ENCODE results near the gene EXOSC2.
A peak's percentile ranks its signal among the peaks of the same experiment; 100 is the strongest.

EXOSC2 gene

DNA sequence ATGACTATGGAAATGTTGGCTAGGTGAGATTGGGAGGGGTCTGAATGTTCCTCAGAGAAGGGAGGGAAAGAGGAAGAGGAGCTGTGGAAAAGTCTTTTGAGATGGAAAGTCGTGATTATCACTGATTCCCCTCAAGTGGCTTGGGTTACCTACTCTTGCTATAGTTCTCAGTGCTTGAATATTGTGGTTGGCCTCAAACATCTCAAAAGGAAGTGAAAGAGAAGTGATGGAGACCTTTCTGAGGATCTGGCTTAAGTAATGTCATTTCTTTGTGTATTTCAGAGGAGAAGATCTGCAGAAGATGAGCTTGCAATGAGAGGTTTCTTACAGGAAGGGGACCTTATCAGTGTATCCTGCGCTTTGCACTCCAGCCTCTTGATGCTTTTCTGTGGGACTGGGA lies 5.5 kb downstream of the EXOSC2 start:
- no peak for DNase-seq

DNA sequence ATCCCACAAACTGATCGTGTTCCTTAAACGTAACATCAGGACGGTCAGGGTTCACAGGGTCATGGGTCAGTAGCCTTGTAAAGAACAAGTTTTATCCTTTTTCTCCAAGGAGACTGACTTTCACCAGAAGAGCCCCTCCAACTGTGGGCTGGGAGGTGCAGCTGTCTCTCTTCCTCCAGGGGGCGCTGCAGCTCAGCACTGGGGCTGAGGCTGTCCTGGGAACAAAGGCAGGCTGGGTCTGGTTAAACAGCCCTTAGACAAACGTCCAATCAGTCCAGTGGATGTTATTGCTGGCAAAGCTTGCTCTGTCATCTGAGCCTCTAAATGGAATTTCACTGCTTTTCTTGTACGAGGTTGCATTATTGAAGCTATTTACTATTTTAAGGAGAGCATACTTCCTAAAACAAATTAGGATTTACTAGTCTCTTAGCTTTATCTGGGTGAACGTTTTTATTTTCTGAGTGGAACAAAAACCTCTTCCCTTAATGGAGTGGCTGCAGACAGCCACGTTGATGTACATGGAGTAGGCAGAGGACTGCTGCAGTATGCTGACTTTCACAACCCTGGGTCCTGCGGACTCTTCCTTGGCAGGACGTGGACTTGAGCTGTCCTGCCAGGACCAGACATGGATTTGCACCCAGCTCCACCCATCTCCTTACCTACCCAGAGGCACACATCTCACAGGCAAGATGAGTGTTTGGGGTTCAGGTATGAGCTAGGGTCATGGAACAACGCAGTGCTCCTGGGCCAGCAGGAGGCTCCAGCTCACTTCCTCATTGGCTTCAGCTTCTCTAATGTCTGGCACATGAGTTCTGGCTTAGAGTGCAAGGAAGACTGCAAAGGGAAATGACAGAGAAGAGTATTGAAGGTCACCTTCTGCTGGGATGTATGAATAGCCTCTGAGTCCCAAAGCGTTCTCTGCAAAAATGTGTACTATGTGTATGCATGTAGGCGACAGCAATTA lies 7.8 kb downstream of the EXOSC2 start:
- peak; percentile 48 for DNase-seq

- DNase-seq, result no peak
These were observed 9.9 kb downstream of the EXOSC2 start for GRCh38 chr9:130703501-130703900.

DNA sequence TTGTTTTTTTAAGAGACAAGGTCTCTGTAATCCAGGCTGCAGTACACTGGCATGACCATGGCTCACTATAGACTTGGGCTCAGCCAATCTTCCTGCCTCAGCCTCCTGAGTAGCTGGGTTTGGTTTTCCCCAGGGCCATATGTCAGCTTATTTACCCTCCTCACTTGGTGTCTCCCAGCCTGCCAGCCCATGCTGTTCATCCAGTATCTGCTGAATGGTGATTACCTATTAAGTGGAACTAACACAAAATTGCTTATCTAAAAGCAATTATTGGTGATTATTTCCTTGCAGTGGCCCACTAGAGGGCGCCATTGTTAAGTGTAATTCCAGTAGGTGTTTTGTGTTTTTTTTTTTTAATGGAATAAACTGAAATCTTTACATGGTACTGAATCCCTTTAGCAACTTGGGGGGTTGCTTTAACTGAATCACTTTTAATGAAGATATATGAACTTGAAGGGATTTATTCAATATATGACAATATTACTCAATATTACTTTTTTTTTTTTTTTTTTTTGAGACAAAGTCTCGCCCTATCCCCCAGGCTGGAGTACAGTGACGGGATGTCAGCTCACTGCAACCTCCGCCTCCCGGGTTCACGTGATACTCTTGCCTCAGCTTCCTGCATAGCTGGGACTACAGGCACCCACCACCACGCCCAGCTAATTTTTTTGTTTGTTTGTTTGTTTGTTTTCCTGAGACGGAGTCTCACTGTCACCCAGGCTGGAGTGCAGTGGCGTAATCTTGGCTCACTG lies 13.8 kb downstream of the EXOSC2 start:
- peak; percentile 36 for DNase-seq

DNA sequence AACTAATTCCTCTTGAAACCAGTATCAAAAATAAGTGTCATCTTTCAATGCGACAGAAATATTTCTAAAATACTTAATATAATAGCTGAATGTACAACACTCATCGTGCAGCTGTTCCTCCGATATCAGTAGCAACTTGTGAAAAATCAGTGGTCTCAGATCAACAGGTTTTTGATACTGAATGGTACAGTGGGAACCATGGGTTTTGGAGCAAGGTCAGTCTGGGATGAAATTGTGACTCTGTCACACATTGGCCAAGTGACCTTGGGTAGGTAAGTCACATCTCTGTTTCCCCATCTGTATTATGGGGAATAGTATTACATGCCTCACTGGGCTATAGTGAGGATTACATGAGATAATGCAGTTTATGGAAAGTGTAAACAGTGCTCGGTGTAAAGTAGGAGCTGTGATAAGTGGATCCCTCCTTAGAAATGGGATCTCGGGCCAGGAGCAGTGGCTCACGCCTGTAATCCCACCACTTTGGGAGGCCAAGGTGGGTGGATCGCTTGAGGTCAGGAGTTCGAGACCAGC lies 17.3 kb downstream of the EXOSC2 start:
- DNase-seq, result no peak

DNA sequence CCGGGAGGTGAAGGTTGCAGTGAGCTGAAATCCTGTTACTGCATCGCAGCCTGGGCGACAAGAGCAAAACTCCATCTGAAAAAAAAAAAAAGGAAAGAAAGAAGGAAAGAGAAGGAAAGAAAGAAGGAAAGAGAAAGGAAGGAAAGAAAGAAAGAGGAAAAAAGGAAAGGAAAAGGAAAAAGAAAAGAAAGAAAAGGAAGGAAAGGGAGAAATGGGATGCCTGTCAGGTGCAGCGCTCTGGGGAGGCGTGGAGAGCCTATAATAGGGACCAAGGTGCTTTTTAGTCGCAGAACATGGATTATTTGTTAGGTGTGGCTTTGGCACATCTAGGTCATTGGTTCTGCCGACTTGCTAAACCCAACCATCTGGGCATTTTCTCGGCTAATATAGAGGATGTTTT lies 17.9 kb downstream of the EXOSC2 start:
- DNase-seq, result no peak

DNA sequence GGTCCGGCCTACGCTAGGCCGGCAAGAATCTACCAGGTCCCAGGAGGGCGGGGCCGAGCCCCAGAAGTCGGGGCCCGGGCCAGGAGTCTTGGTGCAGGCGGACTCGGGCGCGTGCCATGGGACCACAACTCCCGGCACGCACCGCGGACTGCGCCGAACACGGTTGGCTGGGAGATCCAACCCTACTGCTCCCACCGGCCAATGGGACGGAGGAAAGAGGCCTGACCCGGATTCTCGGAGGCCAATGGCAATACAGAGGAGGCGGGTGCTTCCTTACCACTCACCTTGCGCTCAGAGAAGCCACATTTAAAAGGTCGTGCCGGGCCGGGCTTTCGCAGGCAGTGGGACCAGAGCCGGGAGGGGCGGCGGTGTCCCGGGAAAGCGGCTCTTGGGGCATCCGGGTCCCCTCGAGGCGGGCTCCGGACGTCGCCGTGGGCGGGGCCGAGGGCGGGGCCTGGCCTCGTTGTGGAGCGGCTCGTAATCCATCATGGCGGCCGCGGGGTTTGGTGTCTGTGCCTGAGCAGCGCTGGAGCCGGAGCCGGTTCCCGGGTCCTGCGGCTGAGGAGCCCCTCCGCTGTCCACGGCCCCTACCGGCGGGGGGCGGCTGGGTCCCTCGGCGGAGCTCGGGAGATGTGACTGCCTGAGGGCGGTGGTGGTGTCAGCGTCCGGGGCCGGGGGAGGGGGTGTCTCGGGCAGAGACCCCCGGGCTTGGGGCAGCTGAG lies 19.1 kb downstream of the EXOSC2 start:
- DNase-seq, result peak; percentile 92

DNA sequence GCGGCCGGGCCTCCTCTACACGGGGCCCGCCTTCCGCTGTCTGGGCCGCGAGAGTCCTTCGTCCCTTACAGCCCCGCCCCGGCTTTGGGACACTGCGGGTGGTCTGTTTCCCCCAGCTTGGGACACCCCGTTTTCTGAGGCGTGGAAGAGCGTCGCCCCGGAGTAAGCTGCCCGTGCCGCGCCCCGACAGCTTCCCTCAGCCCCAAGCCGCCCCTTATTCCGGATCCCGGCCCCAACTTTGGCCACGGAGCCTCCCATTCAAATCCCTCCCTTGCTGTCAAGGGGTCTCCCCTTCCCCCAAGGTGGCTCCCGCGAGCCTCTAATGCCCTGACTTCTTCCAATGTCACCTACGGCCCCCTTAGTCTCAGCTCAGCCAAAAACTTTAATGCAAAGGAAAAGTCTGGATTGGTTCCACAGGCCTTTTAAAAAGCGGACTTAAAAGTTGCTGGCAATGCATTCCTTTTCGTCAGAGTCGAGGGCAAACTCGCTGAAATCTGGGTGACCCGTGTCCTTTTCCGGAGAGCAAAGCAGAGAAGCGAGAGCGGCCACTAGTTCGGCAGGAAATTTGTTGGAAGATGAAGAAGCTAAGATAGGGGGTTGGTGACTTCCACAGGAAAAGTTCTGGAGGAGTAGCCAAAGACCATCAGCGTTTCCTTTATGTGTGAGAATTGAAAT lies 19.8 kb downstream of the EXOSC2 start:
- no peak for DNase-seq

DNA sequence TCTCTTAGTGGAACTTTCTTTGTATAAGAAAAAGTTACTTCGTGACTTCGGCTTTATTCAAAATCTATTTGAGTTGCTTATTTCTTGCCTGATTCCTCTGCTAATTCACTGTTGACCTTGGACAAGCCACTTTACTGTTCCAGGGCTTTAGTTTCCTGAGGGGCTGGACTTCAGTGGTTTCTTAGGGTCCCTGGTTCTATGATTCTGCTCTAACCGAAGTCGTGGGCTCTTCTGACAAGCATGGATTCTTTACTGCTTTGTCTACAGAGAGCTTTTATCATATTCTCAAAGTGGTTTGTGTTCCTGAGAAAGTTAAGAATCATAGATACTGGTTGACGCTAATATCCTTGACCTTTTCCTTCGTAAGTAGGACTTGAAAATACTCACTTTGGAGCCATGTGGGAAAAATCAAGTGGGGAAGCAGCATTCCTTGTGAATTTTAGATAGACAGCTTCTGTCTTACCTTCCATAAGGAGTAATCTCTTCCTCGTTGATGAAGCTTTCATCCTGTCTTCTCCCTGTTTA lies 21.1 kb downstream of the EXOSC2 start:
- DNase-seq, result no peak

DNA sequence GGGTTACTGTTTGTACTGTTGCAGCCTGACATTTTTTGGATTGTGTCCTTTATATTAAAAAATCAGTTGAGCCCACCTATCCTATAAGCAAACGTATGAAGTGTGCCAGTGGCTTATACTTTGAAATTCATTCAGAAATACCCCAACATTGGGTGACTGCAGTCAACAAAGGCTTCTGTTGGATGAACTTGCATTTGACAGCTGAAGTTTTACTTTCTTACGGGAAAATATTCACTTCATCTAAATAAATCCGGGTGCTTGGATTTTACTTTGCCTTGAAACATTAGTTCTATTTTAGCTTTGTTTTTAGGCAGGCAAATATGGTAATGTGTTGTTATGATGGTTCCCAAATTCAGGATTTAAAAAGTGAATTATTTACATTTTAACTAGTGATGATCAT lies 21.7 kb downstream of the EXOSC2 start:
- no peak for DNase-seq

DNA sequence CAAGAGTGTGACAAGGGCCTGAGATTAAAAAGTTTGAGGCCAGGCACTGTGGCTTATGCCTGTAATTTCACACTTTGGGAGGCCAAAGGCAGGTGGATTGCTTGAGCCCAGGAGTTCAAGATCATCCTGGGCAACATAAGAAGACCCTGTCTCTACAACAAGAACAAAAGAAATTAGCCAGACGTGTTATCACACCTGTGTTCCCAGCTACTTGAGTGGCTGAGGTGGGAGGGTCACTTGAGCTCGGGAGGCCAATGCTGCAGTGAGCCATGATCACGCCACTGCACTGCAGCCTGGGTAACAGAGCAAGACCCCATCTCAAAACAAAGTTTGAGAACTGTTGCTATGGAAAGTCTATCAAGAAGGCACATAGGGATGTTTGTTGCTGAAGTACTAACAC lies 25.0 kb downstream of the EXOSC2 start:
- no peak for DNase-seq

- DNase-seq, result no peak
These were observed 27.2 kb downstream of the EXOSC2 start for GRCh38 chr9:130720762-130721161.

DNA sequence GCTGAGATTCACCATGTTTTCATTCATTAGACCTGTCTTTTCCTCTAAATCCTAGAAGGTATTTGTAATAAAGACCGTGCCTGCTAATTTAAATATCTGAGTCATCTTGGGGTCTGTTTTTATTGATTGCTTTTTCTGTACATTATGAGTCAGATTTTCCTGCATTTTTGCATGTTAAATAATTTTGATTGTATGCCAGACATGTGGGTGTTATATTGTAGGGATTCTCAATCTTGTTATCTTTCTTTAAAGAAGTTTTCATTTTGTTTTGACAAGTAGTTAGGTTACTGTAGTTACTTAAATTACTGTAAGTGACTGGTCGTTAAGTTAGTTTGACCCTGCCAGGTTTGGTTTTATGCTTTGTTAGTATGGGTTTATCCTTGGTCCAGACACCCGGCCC lies 35.1 kb downstream of the EXOSC2 start:
- DNase-seq, result no peak

GRCh38 chr9:130729145-130729544 lies 35.6 kb downstream of the EXOSC2 start:
- DNase-seq, result no peak

DNA sequence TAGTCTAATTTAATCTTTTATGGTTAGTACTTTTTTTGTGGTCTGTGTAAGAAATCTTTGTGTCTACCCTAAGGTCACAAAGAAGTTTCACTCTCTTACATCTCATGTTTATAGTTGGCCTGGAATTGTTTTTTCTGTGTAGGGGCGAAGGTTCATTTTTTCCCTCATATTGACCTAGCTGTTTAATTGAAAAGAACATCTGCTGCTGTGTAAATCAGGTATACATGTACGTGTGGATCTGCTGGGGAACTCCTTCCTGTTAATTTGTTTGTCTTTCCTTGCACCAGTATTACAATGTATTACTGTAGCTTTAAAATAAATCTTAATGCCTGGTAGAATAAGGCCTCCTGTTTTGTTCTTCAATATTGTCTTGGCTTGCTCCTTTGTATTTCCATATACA lies 37.8 kb downstream of the EXOSC2 start:
- no peak for DNase-seq

- DNase-seq, result no peak
These were observed 38.6 kb downstream of the EXOSC2 start for GRCh38 chr9:130732136-130732535.

GRCh38 chr9:130732793-130733221 lies 39.2 kb downstream of the EXOSC2 start:
- DNase-seq, result no peak

GRCh38 chr9:130735566-130735965 lies 42.0 kb downstream of the EXOSC2 start:
- no peak for DNase-seq

DNA sequence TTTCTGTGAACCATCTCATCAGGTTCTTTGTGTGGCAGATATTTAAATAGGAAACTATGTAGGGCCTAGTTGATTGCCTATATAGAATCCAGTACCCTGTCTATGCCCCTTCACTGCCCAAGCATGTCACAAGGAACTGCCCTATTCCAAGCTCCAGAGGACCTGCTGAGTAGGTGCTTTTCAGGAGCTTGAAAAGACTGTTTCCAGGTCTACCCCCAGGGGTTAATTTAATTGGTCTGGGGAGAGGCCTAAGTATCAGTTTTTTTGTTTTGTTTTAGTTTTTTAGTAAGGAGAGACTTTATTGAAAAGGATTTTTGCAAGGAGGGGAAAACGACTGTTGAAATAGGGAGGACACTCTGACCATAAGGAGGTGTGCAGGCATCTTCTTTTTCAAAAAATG lies 43.3 kb downstream of the EXOSC2 start:
- no peak for DNase-seq

- DNase-seq, result no peak
These were observed 44.7 kb downstream of the EXOSC2 start for GRCh38 chr9:130738281-130738680.

GRCh38 chr9:130739081-130739480 lies 45.5 kb downstream of the EXOSC2 start:
- no peak for DNase-seq

All from activated effector memory CD4-positive, alpha-beta T cell treated with Interleukin-2 at 50 U/mL for 16 hours (primary cell).